ENCODE data around the gene ALKBH1. TPM values are rescaled to one million over a fixed set of nuclear protein-coding genes. Genes with fewer than 3 reads are reported as not detected.

Gene ALKBH1, protein sequence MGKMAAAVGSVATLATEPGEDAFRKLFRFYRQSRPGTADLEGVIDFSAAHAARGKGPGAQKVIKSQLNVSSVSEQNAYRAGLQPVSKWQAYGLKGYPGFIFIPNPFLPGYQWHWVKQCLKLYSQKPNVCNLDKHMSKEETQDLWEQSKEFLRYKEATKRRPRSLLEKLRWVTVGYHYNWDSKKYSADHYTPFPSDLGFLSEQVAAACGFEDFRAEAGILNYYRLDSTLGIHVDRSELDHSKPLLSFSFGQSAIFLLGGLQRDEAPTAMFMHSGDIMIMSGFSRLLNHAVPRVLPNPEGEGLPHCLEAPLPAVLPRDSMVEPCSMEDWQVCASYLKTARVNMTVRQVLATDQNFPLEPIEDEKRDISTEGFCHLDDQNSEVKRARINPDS
- total RNA-seq, result 8.8 and 9.6 TPM in 2 replicates

DNA sequence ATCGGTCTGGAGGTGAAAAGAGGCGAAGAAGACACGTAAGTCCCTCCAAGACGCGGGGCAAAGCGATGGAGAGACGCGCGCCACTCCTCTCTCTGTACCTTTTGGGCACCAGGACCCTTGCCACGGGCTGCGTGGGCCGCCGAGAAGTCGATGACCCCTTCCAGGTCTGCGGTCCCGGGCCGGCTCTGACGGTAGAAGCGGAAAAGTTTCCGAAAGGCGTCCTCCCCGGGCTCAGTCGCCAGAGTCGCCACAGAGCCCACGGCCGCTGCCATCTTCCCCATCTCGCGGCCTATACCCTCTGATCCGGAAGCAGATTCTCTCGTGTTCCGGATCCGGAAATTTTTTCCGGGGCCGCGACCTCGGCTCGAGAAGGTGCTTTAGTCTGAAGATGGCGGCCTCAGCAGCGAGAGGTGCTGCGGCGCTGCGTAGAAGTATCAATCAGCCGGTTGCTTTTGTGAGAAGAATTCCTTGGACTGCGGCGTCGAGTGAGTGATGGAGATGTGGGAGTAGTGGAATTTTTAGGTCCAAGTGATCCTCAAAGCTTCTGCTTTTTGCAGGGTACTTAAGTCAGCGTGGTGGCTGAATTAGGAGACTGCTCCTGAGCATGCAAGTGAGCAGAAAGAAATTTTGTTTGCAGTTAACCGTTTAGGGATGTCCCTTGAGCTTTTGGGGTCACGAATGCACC, at the start of gene ALKBH1, which contains the start of gene SLIRP:
ALKBH1 (minus strand) TSS at position 300 of the 685 bp plus-strand sequence; CDS start at position 281, 19 bp downstream.
SLIRP (plus strand) TSS at position 380 of the 685 bp plus-strand sequence; CDS start at position 389, 9 bp downstream.

Other genes with a start within 250 kb of the ALKBH1 start
- 63.1 and 149 TPM in 2 replicates for gene AHSA1, start 249.9 kb downstream of the ALKBH1 start, total RNA-seq
- under 0.01 and 2.5 TPM in 2 replicates for gene ISM2, start 209.2 kb downstream of the ALKBH1 start, total RNA-seq
- 25.4 and 54.8 TPM in 2 replicates for gene SPTLC2, start 91.4 kb downstream of the ALKBH1 start, total RNA-seq
- gene SLIRP, start 80 bp upstream of the ALKBH1 start, total RNA-seq, result 94.4 and 230 TPM in 2 replicates
- gene SNW1, start 53.1 kb upstream of the ALKBH1 start, total RNA-seq, result 18.6 and 27.5 TPM in 2 replicates
- 4.1 and 8.5 TPM in 2 replicates for gene ADCK1, start 92.1 kb upstream of the ALKBH1 start, total RNA-seq